Measurements from ENCODE around the gene SCAF1. TPM values are rescaled to one million over a fixed set of nuclear protein-coding genes. Genes with fewer than 3 reads are reported as not detected.

Gene SCAF1
- total RNA-seq, 6 donors from 2014 or later: 28.6 to 98.5 (median 71.0) TPM

- Histone ChIP-seq H3K27ac (peak overlapping the region in 2 of 4 donors; percentile 76 to 78), H3K4me1 (peaks cover 24 to 54% (median 43%) of the 10 kb centered on the region in 4 donors), H3K9me3 (no peaks in the 10 kb centered on the region), H3K27me3 (peaks cover 0 to 5% (median under 1%) of the 10 kb centered on the region in 4 donors), H3K4me3 (no peak overlapping the region), H3K36me3 (peaks cover 3 to 62% (median 55%) of the 10 kb centered on the region in 4 donors)
- ATAC-seq (ENCODE audit: low FRiP score in 2 of 2) (no peak), DNase-seq (peak in 1 of 2 donors; percentile 44)
- TF ChIP-seq POLR2AphosphoS5 (IDR thresholded peaks at IDR 0.05) (no peak), POLR2A (IDR thresholded peaks at IDR 0.05) (no peak), EP300 (IDR thresholded peaks at IDR 0.05) (no peak), CTCF (IDR thresholded peaks at IDR 0.05) (no peak)
- WGBS, 2 donors: 80 to 88% methylated on average over 7 to 11 of the region's 13 CpGs
These were observed 43.1 kb downstream of the SCAF1 start for GRCh38 chr19:49684983-49685553.

GRCh38 chr19:49685845-49686332 is 43.9 kb downstream of the SCAF1 start:
- Histone ChIP-seq H3K27ac (peak overlapping the region; percentile 60 to 78 (median 76)), H3K9me3 (no peaks in the 10 kb centered on the region), H3K4me1 (peaks cover 25 to 48% (median 41%) of the 10 kb centered on the region in 4 donors), H3K27me3 (peaks cover 0 to 11% (median 1%) of the 10 kb centered on the region in 4 donors), H3K36me3 (peaks cover 3 to 62% (median 54%) of the 10 kb centered on the region in 4 donors), H3K4me3 (peak overlapping the region in 3 of 4 donors; percentile 44 to 55 (median 51))
- WGBS, 2 donors: 74 to 83% methylated on average over 23 of the region's 23 CpGs
- peak in 1 of 2 donors; percentile 78 for DNase-seq
- TF ChIP-seq POLR2AphosphoS5 (IDR thresholded peaks at IDR 0.05) (no peak), EP300 (IDR thresholded peaks at IDR 0.05) (no peak), POLR2A (IDR thresholded peaks at IDR 0.05) (no peak), CTCF (IDR thresholded peaks at IDR 0.05) (no peak)
- no peak for ATAC-seq (ENCODE audit: low FRiP score in 2 of 2)

GRCh38 chr19:49686503-49687088 is 44.6 kb downstream of the SCAF1 start:
- WGBS, 2 donors: 73 to 85% methylated on average over 11 to 12 of the region's 27 CpGs
- Histone ChIP-seq H3K36me3 (peaks cover 3 to 56% (median 48%) of the 10 kb centered on the region in 4 donors), H3K4me1 (peaks cover 30 to 52% (median 41%) of the 10 kb centered on the region in 4 donors), H3K4me3 (peak overlapping the region in 3 of 4 donors; percentile 44 to 55 (median 51)), H3K27me3 (peaks cover 0 to 12% (median 1%) of the 10 kb centered on the region in 4 donors), H3K27ac (peak overlapping the region; percentile 60 to 78 (median 76)), H3K9me3 (no peaks in the 10 kb centered on the region)
- TF ChIP-seq CTCF (IDR thresholded peaks at IDR 0.05) (no peak), EP300 (IDR thresholded peaks at IDR 0.05) (no peak), POLR2AphosphoS5 (IDR thresholded peaks at IDR 0.05) (no peak)
- DNase-seq: peak in 1 of 2 donors; percentile 73
- no peak for ATAC-seq (ENCODE audit: low FRiP score in 2 of 2)

- no peak for ATAC-seq (ENCODE audit: low FRiP score in 2 of 2)
- Histone ChIP-seq H3K4me3 (peak overlapping the region in 3 of 4 donors; percentile 44 to 55 (median 51)), H3K27me3 (peaks cover 0 to 12% (median 1%) of the 10 kb centered on the region in 4 donors), H3K4me1 (peaks cover 32 to 53% (median 43%) of the 10 kb centered on the region in 4 donors), H3K36me3 (peaks cover 3 to 50% (median 43%) of the 10 kb centered on the region in 4 donors), H3K27ac (peak overlapping the region; percentile 60 to 78 (median 76)), H3K9me3 (no peaks in the 10 kb centered on the region)
- WGBS, 2 donors: 66 to 70% methylated on average over 11 to 12 of the region's 12 CpGs
- TF ChIP-seq POLR2AphosphoS5 (IDR thresholded peaks at IDR 0.05): no peak
- no peak for TF ChIP-seq CTCF (IDR thresholded peaks at IDR 0.05)
- no peak for TF ChIP-seq POLR2A (IDR thresholded peaks at IDR 0.05)
- TF ChIP-seq EP300 (IDR thresholded peaks at IDR 0.05): no peak
- DNase-seq: peak in 1 of 2 donors; percentile 50
These were observed 45.1 kb downstream of the SCAF1 start for GRCh38 chr19:49687150-49687549.

Measured in upper lobe of left lung (tissue), 6 donors.